ENCODE results near the gene FOXD2. TPM values are rescaled to one million over a fixed set of nuclear protein-coding genes. Genes with fewer than 3 reads are reported as not detected.

The FOXD2 gene
- 0.42 to 0.57 TPM (median 0.48 TPM) in 5 replicates for total RNA-seq (2022; extraction: Qiagen RNA extraction; ENCODE audit: low read depth)

DNA sequence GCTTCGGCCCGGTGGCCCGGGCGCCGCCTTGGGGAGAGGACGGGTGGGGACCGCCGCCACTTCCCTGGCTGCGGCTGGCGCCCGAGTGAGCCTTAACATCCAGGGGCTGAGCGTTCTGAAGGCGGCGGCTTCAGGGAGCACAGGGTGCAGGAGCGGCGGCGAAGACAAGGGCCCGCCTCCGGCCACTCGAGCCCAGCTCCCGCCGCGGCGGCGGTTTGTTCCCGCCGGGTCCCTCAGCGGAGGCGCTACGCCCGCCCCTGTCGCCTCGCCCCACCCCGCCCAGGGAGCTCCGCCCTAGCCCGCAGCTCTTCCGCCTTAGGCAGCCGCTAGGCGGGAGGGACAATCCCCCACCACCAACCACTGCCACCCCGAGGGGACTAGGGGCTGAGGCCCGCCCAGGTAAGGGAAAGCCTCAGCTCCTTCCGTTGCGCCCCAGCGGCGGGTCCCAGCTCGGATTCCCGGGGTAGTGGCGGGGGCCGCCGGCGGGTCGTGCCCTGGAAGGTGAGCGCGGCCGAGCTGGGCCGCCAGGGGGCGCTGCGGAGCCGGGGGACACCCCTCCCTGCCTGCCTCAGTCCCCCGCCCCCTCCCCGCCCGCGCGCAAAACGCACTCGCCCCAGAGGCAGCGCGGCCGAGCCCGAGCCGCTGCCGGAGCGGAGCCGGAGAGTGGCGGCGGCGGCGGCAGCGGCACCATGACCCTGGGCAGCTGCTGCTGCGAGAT, at the start of gene FOXD2:
Gene FOXD2, plus strand, starts transcription at position 598 of the 718 bp plus-strand sequence. Its CDS starts 92 bp downstream, at position 690.

GRCh38 chr1:47415728-47416318, 22.0 kb upstream of the FOXD2 start, which contains the start of gene FOXE3:
Gene FOXE3, plus strand, starts transcription at chr1:47416285. Its CDS starts 31 bp downstream, at chr1:47416316.

Other genes with a start within 250 kb of the FOXD2 start
- gene PDZK1IP1, start 248.0 kb upstream of the FOXD2 start, total RNA-seq (2022; extraction: Qiagen RNA extraction; ENCODE audit: low read depth) = 6.2 to 9.4 TPM (median 8.5 TPM) in 5 replicates
- not detected in 5 replicates for gene TAL1, start 205.8 kb upstream of the FOXD2 start, total RNA-seq (2022; extraction: Qiagen RNA extraction; ENCODE audit: low read depth)
- gene STIL, start 123.9 kb upstream of the FOXD2 start, total RNA-seq (2022; extraction: Qiagen RNA extraction; ENCODE audit: low read depth) = 8.8 to 11.8 TPM (median 9.9 TPM) in 5 replicates
- 48.9 to 68.2 TPM (median 62.5 TPM) in 5 replicates for gene CMPK1, start 104.3 kb upstream of the FOXD2 start, total RNA-seq (2022; extraction: Qiagen RNA extraction; ENCODE audit: low read depth)
- 0.07 to 0.10 TPM in 2 of 5 replicates, not detected in the others for gene FOXE3, start 21.8 kb upstream of the FOXD2 start, total RNA-seq (2022; extraction: Qiagen RNA extraction; ENCODE audit: low read depth)